Measurements from ENCODE around the gene PREX1. TPM values are rescaled to one million over a fixed set of nuclear protein-coding genes. Genes with fewer than 3 reads are reported as not detected.

Gene PREX1
- polyA plus RNA-seq, 1 of the 3 experiments (the other 2 are of a cell fraction) = 5.3 TPM

- Histone ChIP-seq H3K4me2 (no peak overlapping the region), H4K20me1 (ENCODE audit: insufficient read depth) (no peaks in the 10 kb centered on the region), H3K9me2 (no peaks in the 10 kb centered on the region), H3K27me3 (ENCODE audit: insufficient read depth) (no peaks in the 10 kb centered on the region), H3K4me1 (ENCODE audit: control insufficient read depth in 1 of 2, insufficient read depth in 2 of 2, low read depth in 1 of 2, low read length in 1 of 2) (peaks cover 0 to 3% of the 10 kb centered on the region in 2 experiments; a peak in 1 of 4 replicates), H3F3A (replicated peaks; ENCODE audit: insufficient read depth) (no peaks in the 10 kb centered on the region), H3K27ac (ENCODE audit: low read depth in 2 of 2, low read length in 1 of 2) (no peak overlapping the region), H2AFZ (ENCODE audit: low read depth) (no peak overlapping the region), H3K9me3 (no peaks in the 10 kb centered on the region), H3K36me3 (replicated peaks in 1 of 2; ENCODE audit: control insufficient read depth in 1 of 2, insufficient read depth in 2 of 2, low read length in 1 of 2) (no peaks in the 10 kb centered on the region), H3K4me3 (ENCODE audit: low read depth in 2 of 2, low read length in 1 of 2) (no peak overlapping the region), H3K79me2 (ENCODE audit: insufficient read depth) (no peaks in the 10 kb centered on the region), H3K9ac (no peak overlapping the region)
- TF ChIP-seq RCOR1 (IDR thresholded peaks at IDR 0.05; ENCODE audit: low read length) (no peak), MXI1 (IDR thresholded peaks at IDR 0.05; ENCODE audit: low read depth, low read length) (no peak), IRF3 (IDR thresholded peaks at IDR 0.05; ENCODE audit: low read depth, low read length) (no peak), NRF1 (IDR thresholded peaks at IDR 0.05; ENCODE audit: low read depth, low read length) (no peak), POLR2AphosphoS5 (IDR thresholded peaks at IDR 0.05; ENCODE audit: low read depth, low read length) (no peak), FOXJ3 (CRISPR knock-in tag; IDR thresholded peaks at IDR 0.05) (no peak), MAX (IDR thresholded peaks at IDR 0.05; ENCODE audit: low read depth) (no peak), REST (IDR thresholded peaks at IDR 0.05; ENCODE audit: low read depth, low read length) (no peak), EP300 (IDR thresholded peaks at IDR 0.05; ENCODE audit: borderline replicate concordance in 1 of 2, low read depth in 1 of 2, low read length in 1 of 2) (no peak), EZH2phosphoT487 (IDR thresholded peaks at IDR 0.05; ENCODE audit: borderline replicate concordance, low read depth) (no peak), RFX5 (IDR thresholded peaks at IDR 0.05; ENCODE audit: low read length) (no peak), SMC3 (IDR thresholded peaks at IDR 0.05; ENCODE audit: low read depth, low read length) (no peak), MEF2A (IDR thresholded peaks at IDR 0.05; ENCODE audit: borderline replicate concordance, low read depth) (no peak), GATA2 (CRISPR knock-in tag; IDR thresholded peaks at IDR 0.05) (no peak)
- POLR2A ChIA-PET = no interaction called here
- 36% methylated on average over 6 of the region's 6 CpGs for WGBS (ENCODE audit: low lambda C conversion rate)
- no peak for DNase-seq
- CTCF ChIA-PET = no interaction called here
Measured at GRCh38 chr20:48612335-48612734, 215.5 kb downstream of the PREX1 start.
